Fibroblast of skin of abdomen (primary cell): ENCODE measurements around the gene FAM83B.
A peak's percentile ranks its signal among the peaks of the same experiment; 100 is the strongest.

Source experiments
- DNase-seq: peaks from one replicate; pipeline ENCODE4 v3.0.0-alpha.2; 2013

The FAM83B gene

GRCh38 chr6:54981647-54982046, 135.1 kb downstream of the FAM83B start:
- peak; percentile 91 for DNase-seq

DNA sequence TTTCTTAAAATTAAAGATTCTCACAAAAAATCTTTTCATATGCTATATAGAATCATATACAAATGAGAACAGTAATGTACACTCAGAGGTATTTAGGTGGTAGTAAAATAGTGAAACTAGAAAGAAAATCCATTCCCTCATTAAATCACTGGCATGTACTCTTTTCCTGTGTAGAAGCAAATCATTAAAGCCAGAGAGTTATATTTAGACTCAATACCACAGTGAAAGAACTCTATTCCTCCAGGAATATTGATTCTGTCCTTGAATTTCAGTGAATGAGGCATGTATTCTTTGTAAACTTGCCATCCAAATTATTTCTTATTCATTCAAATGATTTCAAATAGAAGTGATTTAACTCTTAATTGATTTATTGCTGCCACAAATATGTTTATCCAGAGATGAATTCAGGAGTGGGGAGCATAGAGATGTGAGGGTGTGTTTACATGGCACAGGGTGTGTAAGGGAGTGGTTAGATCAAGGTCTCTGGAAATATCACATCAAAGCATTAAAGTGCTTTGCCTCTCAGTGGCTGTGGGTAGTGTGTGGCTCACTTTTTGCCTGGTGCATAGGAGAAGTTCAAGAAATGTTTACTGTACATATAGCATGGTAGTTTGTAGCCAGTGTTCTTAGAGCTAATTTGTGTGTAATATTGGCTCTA, 141.2 kb downstream of the FAM83B start:
- peak; percentile 6 for DNase-seq

DNA sequence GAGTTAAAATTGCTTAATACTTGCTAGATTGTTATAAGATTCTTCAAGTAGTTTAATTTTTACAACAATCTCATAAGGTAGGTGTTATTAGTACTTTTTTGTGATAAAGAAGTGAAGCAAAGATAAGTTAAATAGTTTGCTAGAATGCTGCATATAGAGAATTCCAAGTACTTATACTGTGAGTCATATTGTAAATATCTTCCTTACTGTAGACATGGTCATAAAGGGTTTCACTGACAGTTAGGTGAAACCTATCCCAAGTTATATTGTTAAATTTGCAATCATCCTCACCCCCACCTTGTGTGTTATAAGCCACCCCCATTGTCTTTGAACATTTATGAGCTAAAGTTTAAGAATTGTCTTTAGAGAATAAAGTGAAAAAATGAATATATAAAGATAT, 142.0 kb downstream of the FAM83B start:
- DNase-seq, result peak; percentile 29

DNA sequence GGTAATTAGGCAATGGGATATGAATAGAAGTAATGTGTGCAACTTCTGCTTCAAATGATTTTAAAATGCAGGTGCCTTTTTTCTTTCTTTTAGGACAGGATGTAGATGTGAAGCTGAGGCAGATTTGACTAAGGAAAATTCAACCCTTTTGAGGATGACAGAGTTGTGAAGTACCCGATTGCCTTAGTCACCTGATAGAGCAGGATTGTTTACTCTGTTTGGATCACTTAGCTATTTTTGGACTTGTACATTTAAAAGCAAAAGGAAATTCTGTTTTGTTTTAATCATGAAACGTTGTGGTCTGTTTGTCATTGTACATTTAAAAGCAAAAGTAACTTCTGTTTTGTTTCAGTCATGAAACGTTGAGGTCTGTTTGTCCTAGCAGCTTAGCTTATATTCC, 143.4 kb downstream of the FAM83B start:
- no peak for DNase-seq
